ENCODE measurements around the gene PLCB4. TPM values are rescaled to one million over a fixed set of nuclear protein-coding genes. Genes with fewer than 3 reads are reported as not detected.

The PLCB4 gene
- total RNA-seq, 1 experiment from 2014 or later: 10.1 TPM

DNA sequence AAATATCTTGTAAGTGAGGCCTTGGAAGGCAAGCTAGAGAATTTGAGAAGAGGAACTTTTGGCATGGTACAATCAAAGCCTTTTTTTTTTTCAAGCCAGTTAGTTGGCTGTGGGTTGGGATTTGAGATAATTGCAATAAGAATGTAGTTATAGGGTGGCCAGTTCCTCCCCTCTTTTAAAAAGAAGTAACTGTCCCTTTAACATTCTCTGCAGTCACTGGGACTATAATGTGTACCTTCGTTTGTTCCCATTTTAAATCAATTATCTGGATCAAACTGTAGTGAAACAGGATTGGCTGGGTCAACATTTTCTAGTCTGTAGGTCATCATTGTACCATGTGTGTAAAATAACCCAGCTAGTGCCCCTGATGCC lies 233.2 kb downstream of the PLCB4 start:
- H4K91ac ChIP-seq (ENCODE audit: insufficient read length, low read depth, low read length): no peak overlapping the region
- WGBS (ENCODE audit: extremely low coverage, insufficient read length, low lambda C conversion rate): no CpG with 5 or more reads among the region's 1 CpG
- peaks cover 3 to 4% of the 10 kb centered on the region in 2 experiments; a peak in 2 of 4 replicates for H3K4me1 Mint-ChIP-seq
- H3K36me3 Mint-ChIP-seq (ENCODE audit: insufficient read depth in 1 of 3, low read depth in 3 of 3): no peaks in the 10 kb centered on the region
- H4K20me1 ChIP-seq (ENCODE audit: control insufficient read depth, insufficient read depth, insufficient read length): no peaks in the 10 kb centered on the region
- H3K27ac ChIP-seq (ENCODE audit: insufficient read length, low read depth, low read length): no peak overlapping the region
- no peak overlapping the region for H3K9ac ChIP-seq (ENCODE audit: extremely low read depth, insufficient read length, low read length)
- no peak overlapping the region for H2BK15ac ChIP-seq (ENCODE audit: low read depth, low read length)
- H3K79me1 ChIP-seq (ENCODE audit: insufficient read depth, low read depth, low read length, poor library complexity, severe bottlenecking): no peaks in the 10 kb centered on the region
- H3K9me3 Mint-ChIP-seq: no peaks in the 10 kb centered on the region
- no peaks in the 10 kb centered on the region for H3K79me2 ChIP-seq (ENCODE audit: insufficient read depth, low read length)
- no peak overlapping the region for H3K14ac ChIP-seq (ENCODE audit: insufficient read depth, low read length)
- no peak overlapping the region for H3K4me2 ChIP-seq (ENCODE audit: insufficient read depth, insufficient read length, low read length)
- no peak overlapping the region for H2AFZ ChIP-seq (ENCODE audit: low read length)
- H2AK5ac ChIP-seq (ENCODE audit: insufficient read length, low read length): no peak overlapping the region
- H3K23ac ChIP-seq (ENCODE audit: insufficient read length, low read depth, low read length): no peak overlapping the region
- no peaks in the 10 kb centered on the region for H3K27me3 ChIP-seq (ENCODE audit: insufficient read depth, low read length)
- H3K18ac ChIP-seq (ENCODE audit: insufficient read length, low read depth, low read length): no peak overlapping the region
- H4K8ac ChIP-seq (replicated peaks; ENCODE audit: insufficient read length, low read depth, low read length): no peak overlapping the region
- no peak overlapping the region for H2BK12ac ChIP-seq (ENCODE audit: insufficient read length, low read depth, low read length)
- no peaks in the 10 kb centered on the region for H3K23me2 ChIP-seq (ENCODE audit: insufficient read length, low read depth, low read length, poor library complexity, severe bottlenecking)
- no peaks in the 10 kb centered on the region for H3K27me3 Mint-ChIP-seq (ENCODE audit: low read depth)
- H3K4ac ChIP-seq (ENCODE audit: low read depth, low read length): no peak overlapping the region
- no peak overlapping the region for H2BK120ac ChIP-seq (ENCODE audit: low read depth, low read length, poor library complexity, severe bottlenecking)
- H4K5ac ChIP-seq (ENCODE audit: insufficient read length, low read depth, low read length): no peak overlapping the region
- H3K27ac Mint-ChIP-seq: no peak overlapping the region
- H3K4me1 ChIP-seq (ENCODE audit: insufficient read depth, low read length): no peaks in the 10 kb centered on the region; the same call in 1 of the 2 replicates
- no peaks in the 10 kb centered on the region for H3K9me3 ChIP-seq (ENCODE audit: control insufficient read depth, low read depth, low read length)
- DNase-seq: no peak
- H2BK5ac ChIP-seq (ENCODE audit: insufficient read length, low read length): no peak overlapping the region
- H2BK20ac ChIP-seq (ENCODE audit: low read depth, low read length, poor library complexity, severe bottlenecking): no peak overlapping the region
- no peak overlapping the region for H3T11ph ChIP-seq (ENCODE audit: low read length)
- H3K56ac ChIP-seq (ENCODE audit: insufficient read length, low read depth, low read length): no peak overlapping the region
- TF ChIP-seq, protein P1, sequence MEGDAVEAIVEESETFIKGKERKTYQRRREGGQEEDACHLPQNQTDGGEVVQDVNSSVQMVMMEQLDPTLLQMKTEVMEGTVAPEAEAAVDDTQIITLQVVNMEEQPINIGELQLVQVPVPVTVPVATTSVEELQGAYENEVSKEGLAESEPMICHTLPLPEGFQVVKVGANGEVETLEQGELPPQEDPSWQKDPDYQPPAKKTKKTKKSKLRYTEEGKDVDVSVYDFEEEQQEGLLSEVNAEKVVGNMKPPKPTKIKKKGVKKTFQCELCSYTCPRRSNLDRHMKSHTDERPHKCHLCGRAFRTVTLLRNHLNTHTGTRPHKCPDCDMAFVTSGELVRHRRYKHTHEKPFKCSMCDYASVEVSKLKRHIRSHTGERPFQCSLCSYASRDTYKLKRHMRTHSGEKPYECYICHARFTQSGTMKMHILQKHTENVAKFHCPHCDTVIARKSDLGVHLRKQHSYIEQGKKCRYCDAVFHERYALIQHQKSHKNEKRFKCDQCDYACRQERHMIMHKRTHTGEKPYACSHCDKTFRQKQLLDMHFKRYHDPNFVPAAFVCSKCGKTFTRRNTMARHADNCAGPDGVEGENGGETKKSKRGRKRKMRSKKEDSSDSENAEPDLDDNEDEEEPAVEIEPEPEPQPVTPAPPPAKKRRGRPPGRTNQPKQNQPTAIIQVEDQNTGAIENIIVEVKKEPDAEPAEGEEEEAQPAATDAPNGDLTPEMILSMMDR (conservative IDR thresholded peaks at IDR 0.05): no peak
- no peak overlapping the region for H3K4me3 Mint-ChIP-seq
